ENCODE data around the gene NUBP2. TPM values are rescaled to one million over a fixed set of nuclear protein-coding genes. Genes with fewer than 3 reads are reported as not detected.

NUBP2 gene
- total RNA-seq, 1 donor from 2014 or later = 53.7 TPM

DNA sequence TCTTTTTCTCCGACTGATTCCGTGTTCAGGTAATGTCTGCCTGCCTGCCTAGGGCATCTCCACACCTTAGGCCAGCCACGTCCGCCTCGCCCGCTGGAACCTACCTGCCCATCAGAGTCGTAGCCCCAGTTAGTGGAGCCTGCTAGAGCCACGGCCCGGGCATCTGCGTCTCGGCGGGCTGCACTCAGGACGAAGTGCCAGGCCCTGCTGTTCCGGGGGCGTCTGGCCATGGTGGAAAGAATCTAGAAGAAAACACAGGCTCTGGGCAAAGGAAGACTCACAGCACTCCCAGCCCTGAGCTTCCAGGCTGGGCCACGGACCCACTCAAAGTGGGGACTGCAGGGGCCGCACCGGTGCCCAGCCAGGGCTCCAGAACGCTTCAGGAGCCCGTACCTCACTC lies 1.5 kb upstream of the NUBP2 start:
- intact Hi-C loops (cut with micrococcal nuclease) = no loop called here

DNA sequence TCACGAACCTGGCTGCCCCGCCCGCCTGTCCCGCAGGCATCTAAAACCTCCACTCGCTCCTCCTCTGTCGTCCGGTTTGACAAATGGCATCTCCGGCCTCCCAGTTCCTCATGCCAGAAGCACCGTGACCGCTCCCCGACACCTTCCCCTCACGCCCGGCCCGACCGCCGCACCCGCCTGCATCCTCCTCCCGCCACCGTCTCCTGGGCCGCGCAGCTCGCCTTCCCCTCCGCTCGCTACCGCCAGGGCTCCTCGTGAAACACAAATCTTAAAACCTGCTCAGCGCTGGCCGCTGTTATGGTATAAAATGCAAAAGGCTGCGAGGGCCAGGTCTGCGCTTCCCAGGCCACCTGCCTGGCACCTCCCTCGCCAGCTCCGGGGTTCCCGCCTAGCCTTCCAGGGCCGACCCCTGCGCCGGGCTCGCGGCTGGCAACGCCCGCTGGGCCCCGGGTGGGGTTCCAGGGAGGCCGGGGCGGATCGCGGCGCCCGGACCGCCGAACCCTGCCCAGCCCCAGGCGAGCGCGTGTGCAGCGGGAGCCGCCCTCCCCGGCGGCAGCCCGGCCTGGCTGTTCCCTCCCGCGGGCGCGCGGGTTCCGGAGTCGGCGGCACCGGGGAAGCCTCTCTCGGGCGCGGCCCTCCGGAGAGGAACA lies 877 bp upstream of the NUBP2 start:
- intact Hi-C loops (cut with micrococcal nuclease) = loop anchor here (1.0 to 2.0 kb wide), 6 partner anchors 9 to 373 kb away; partner anchors contain the start of genes HAGH, MAPK8IP3, MRPS34 and MSRB1

GRCh38 chr16:1784977-1785845 lies 2.5 kb downstream of the NUBP2 start:
- intact Hi-C loops (cut with micrococcal nuclease) = no loop called here

DNA sequence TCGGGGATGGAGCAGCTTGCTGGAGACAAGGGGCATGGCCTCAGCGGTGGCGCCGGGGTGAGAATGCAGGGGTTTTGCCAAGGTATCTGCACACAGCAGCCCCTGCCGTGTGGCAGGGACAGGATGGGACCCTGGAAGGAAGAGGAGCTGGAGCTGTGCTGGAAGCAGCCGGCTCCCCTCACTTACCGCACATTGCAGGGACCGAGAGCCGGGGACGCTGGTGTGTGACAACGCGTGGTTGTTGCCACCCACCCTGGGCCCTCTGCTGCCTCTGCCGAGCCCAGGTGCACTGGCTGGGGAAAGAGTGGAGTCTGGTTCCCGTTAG lies 3.0 kb downstream of the NUBP2 start:
- intact Hi-C loops (cut with micrococcal nuclease) = no loop called here

GRCh38 chr16:1786242-1787055 lies 3.7 kb downstream of the NUBP2 start:
- intact Hi-C loops (cut with micrococcal nuclease) = loop anchor here (1.0 kb wide), 1 partner anchor 33 kb away; no protein-coding TSS in a partner anchor

GRCh38 chr16:1787056-1787321 lies 4.2 kb downstream of the NUBP2 start:
- intact Hi-C loops (cut with micrococcal nuclease) = loop anchor here (1.0 kb wide), 1 partner anchor 32 kb away; no protein-coding TSS in a partner anchor

GRCh38 chr16:1787322-1788094 lies 4.7 kb downstream of the NUBP2 start:
- intact Hi-C loops (cut with micrococcal nuclease) = loop anchor here (1.0 kb wide), 1 partner anchor 32 kb away; no protein-coding TSS in a partner anchor

DNA sequence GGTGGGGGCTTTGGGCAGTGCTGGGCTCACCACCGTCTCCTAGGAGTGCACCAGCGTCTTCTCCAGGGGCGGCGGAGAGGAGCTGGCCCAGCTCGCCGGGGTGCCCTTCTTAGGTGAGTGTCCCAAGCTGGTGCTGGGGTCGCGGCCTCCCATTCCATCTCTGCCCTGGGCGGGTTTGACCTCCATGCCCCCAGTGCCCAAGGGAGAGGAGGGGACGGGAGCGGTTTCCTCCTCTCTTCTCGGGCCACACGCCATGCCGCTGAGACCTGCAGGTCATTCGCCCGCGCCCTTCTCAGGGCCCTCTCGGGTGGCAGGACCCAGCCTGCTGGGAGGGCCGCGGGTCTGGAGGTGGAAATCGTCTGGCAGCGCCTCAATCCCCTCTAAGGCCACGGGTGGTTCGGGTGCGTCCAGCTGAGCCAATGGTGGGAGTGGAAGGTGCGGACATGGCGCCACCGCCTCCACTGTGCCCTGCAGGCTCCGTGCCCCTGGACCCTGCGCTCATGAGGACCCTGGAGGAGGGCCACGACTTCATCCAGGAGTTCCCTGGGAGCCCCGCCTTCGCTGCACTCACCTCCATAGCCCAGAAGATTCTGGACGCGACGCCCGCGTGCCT lies 5.4 kb downstream of the NUBP2 start:
- intact Hi-C loops (cut with micrococcal nuclease) = no loop called here

- intact Hi-C loops (cut with micrococcal nuclease) = no loop called here
These were observed 5.9 kb downstream of the NUBP2 start for GRCh38 chr16:1788708-1789100.

- intact Hi-C loops (cut with micrococcal nuclease) = no loop called here
These were observed 6.9 kb downstream of the NUBP2 start for GRCh38 chr16:1789643-1790045.

GRCh38 chr16:1790261-1790610 lies 7.5 kb downstream of the NUBP2 start:
- intact Hi-C loops (cut with micrococcal nuclease) = no loop called here

DNA sequence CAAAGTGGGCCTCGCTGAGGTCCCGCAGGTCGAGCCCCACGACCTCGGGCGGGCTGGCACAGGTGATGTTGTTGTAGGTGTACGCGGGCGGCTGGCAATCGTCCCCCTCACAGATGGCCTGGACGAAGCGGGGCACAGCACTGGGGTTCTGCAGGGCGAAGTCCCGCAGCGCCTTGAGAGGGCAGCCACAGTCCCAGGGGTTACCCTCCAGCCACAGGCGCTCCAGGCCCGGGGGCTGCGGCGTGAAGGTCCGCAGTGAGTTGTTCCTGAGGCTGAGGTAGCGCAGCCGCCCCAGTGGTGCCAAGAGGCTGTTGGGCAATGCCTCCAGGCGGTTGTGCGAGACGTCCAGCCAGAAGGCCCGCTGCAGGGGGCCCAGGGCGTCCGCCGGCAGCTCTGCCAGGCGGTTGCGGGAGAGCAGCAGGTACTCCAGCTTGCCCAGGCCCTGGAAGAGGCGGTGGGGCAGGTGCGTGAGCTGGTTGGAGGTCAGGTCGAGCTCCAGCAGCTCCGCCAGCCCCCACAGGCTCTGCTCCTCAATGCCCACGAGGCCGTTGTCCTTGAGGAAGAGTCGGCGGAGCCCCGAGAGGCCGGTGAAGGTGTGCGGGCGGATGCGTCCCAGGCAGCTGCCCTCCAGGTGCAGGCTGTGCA lies 8.0 kb downstream of the NUBP2 start:
- intact Hi-C loops (cut with micrococcal nuclease) = no loop called here

GRCh38 chr16:1791256-1791942 lies 8.6 kb downstream of the NUBP2 start:
- intact Hi-C loops (cut with micrococcal nuclease) = no loop called here

DNA sequence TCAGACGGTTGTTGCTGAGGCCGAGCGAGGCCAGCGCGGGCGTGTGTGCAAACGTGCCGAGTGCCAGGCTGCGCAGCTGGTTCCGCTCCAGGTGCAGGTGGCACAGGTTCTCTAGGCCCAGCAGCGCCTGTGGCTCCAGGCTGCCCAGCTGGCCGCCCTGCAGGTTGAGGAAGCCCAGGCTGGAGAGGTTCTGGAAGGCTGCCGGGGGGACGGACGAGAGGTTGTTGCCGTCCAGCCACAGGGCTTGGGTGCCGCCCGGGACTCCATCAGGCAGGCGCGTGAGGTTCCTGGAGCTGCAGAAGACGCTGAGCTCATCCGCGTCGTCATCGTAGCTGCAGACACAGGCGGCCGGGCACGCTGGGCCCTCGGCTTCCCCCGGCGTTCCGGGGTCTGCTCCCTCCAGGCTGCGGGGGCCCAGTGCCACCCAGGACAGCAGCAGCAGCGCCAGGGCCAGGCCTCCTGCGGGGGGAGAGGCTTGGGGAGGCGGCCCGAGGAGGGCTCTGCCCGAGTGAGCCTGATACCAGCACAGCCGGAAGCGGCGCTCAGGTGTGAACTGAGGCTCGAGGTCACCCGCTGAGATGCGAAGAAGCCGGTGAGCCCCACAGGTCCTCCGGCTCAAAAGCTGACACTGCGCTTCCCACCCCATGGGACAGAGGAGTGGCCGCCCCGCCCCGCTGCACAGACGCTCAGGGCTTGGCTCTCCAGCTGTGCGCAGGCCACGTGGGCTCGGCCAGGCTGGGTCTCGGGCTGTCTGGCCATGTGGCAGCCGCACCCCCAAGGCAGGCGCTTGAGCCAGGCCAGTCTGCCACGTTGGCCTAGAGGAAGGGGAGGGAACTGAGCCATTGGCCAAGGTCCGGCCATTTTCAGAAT lies 9.4 kb downstream of the NUBP2 start:
- intact Hi-C loops (cut with micrococcal nuclease) = no loop called here

DNA sequence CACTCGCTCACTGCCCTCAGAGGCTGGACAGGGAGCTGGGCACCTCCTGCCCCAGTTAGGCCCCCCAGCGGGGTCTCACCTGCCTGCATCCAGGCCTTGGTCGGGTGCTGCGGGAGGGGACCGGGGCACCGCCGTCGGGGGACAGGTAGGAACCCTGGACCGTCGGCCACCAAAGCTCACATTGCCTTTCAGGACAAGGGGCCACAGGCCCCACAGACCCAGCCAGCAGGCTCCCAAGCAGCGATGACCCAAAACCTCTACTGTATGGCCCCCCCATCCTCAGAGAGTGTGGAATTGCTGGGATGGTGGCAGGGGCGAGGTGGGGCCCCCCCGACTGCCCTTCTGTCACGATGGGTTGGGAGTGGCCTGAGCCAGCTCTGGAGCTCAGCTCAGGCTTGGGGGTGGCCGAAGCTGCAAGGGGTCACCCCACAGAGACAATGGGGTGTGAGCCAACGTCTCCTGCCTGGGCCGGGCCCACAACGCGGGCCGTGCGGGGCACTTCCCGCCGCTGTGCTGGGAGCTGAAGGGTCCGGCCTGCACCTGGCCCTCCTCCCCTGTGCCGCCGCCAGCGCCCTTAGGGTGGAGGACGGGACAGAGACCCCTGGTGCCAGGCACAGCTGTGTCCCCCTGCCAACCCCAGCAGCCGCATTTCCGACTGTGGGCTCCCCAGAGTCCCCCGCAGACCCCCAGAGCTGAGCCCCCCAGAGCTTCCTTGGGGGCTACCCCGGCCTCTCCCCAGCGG lies 10.2 kb downstream of the NUBP2 start:
- intact Hi-C loops (cut with micrococcal nuclease) = no loop called here

GRCh38 chr16:1793578-1794220 lies 10.9 kb downstream of the NUBP2 start, which contains the start of gene IGFALS:
Gene IGFALS, minus strand, starts transcription at chr16:1793705. Its CDS starts 53 bp downstream, at chr16:1793652.
- intact Hi-C loops (cut with micrococcal nuclease) = no loop called here

- intact Hi-C loops (cut with micrococcal nuclease) = no loop called here
These were observed 11.6 kb downstream of the NUBP2 start for GRCh38 chr16:1794221-1794871.

All from T-helper 1 cell treated with Interleukin-12 subunit alpha and Interleukin-12 subunit beta and Interleukin-4 antibody, amounts not matched to agents 30 ng/mL and 1 ng/mL, for 36 hours (primary cell).